Erythroblast (primary cell): ENCODE results near the gene USP19.

ENCODE experiments used
- GATA1 ChIP-seq: IDR thresholded peaks from 2 replicates; pipeline ENCODE4 v1.6.1; 2011; ENCODE audit warnings: low read depth, mild to moderate bottlenecking, control low read depth, low read length, moderate library complexity
- POLR2A ChIP-seq: IDR thresholded peaks from 2 replicates; pipeline ENCODE4 v1.6.1; 2011; ENCODE audit warnings: mild to moderate bottlenecking, low read length

GRCh38 chr3:49098910-49099630 is 21.6 kb downstream of the USP19 start:
- no peak for TF ChIP-seq POLR2A
- no peak for TF ChIP-seq GATA1
